HG03442 (cell line): ENCODE results near the gene C5AR2.
"Not testable (repeated sequence)": the region's sequence is repeated elsewhere in the genome, so short reads cannot be mapped to it uniquely, and the experiment has no call there.

ENCODE experiments used
- ATAC-seq: cut with Tn5 transposase; IDR thresholded peaks from one replicate; pipeline ENCODE4 v1.9.1; 2021; ENCODE audit warnings: mild to moderate bottlenecking, moderate library complexity; ENCODE audit not compliant: unreplicated experiment

Gene C5AR2

GRCh38 chr19:47323409-47323808 is 8.6 kb upstream of the C5AR2 start:
- no peak for ATAC-seq

GRCh38 chr19:47323872-47324271 is 8.1 kb upstream of the C5AR2 start:
- ATAC-seq, result no peak

- ATAC-seq, result no peak
These were observed 7.5 kb upstream of the C5AR2 start for GRCh38 chr19:47324502-47324901.

GRCh38 chr19:47330466-47330869 is 1.5 kb upstream of the C5AR2 start:
- no peak for ATAC-seq

- no peak for ATAC-seq
These were observed 485 bp upstream of the C5AR2 start for GRCh38 chr19:47331490-47331889.

- not testable (repeated sequence) for ATAC-seq
These were observed 5.1 kb downstream of the C5AR2 start for GRCh38 chr19:47336765-47337718.

GRCh38 chr19:47339196-47339880 is 7.4 kb downstream of the C5AR2 start:
- no peak for ATAC-seq

GRCh38 chr19:47340477-47341208 is 8.7 kb downstream of the C5AR2 start:
- ATAC-seq, result no peak

GRCh38 chr19:47341734-47342133 is 9.8 kb downstream of the C5AR2 start:
- no peak for ATAC-seq

- ATAC-seq, result no peak
These were observed 11.3 kb downstream of the C5AR2 start for GRCh38 chr19:47343194-47343802.

- no peak for ATAC-seq
These were observed 12.4 kb downstream of the C5AR2 start for GRCh38 chr19:47344425-47344824.

GRCh38 chr19:47346024-47346423 is 14.0 kb downstream of the C5AR2 start:
- not testable (repeated sequence) for ATAC-seq

GRCh38 chr19:47348819-47349795 is 17.1 kb downstream of the C5AR2 start, which contains the start of gene DHX34:
Gene DHX34, plus strand, starts transcription at chr19:47349315. Its CDS starts 3,716 bp downstream, at chr19:47353031.
- ATAC-seq, result peak; percentile 89

GRCh38 chr19:47350630-47351029 is 18.7 kb downstream of the C5AR2 start:
- ATAC-seq, result no peak

GRCh38 chr19:47351548-47351947 is 19.6 kb downstream of the C5AR2 start:
- no peak for ATAC-seq

GRCh38 chr19:47352095-47352494 is 20.1 kb downstream of the C5AR2 start:
- no peak for ATAC-seq

- no peak for ATAC-seq
These were observed 21.3 kb downstream of the C5AR2 start for GRCh38 chr19:47353307-47353712.

GRCh38 chr19:47356900-47357299 is 24.9 kb downstream of the C5AR2 start:
- ATAC-seq, result no peak

- ATAC-seq, result no peak
These were observed 26.1 kb downstream of the C5AR2 start for GRCh38 chr19:47357788-47358680.
